ENCODE results near the gene SAMD4B.
"Not testable (repeated sequence)": the region's sequence is repeated elsewhere in the genome, so short reads cannot be mapped to it uniquely, and the experiment has no call there.

SAMD4B gene

DNA sequence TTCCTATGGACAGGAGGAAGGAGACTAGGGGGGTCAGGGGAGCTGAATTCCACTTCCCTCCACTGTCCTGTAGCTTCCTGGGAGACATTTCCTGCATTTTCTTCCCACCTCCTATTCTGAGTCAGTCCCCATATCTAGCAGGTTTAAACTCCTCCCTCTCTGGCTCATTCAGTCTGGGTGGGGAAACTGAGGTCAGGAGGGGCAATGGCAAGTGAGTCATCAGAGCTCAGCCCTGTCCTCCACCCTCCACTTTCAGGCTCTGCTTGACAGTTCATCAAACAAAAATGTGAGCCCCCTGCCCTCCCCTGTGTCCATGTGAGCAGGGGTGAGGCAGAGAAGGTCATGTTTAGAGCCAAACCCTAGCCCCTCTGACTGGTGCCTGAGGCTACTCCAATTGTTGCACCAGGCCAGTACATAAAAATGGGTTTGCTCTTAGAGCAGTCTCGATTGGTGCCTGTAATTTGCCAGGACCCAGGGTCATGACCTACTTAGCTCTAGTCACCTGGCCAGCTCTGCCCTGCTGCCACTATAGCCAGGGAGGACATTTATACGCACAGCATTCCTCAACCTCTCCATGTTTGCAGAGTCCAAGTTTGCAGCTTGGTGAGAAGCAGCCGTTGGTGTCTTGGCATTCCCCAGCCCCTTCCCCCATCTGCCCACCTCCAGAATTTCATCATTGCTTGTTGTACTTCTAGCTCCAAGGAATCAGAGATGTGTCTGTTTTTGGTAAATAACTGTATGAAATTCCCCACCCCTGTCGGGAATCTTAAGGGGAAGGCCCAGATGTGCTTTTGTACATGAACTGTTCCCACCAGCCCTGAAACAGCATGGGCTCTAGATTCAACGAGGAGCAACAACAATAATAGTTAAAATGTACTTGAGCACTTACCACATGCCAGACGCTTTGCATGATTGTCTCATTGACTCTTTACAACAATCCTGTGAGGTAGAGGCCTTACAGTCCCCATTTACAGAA is 20.7 kb downstream of the SAMD4B start:
- no peak for DNase-seq (ENCODE audit: extremely low read depth in 1 of 2, low read depth in 1 of 2)

DNA sequence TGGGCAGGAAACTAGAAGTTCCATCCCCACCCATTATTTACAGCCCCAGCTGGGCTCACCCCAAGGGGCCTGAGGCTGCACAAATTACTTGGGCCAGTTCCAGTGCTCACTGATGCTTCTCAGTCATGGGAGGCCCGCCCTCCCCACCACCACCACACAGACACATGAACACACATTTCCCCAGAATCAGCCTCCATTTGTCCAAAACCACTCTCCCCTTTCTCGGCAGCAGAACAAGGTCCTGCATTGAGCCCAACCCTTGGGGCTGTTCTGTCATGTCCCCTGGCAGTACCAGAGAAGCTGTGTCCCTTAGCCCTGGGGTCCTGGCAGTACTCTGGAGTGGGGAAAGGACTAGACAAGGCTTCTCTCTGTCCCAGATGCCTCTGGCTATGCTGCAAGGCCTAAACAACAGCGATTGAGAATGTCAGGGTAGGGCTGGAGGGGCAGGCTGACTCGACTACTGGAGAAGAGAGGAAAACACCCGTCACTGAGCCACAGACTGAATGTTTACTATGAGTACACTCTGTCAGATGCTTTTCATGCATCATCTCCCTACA is 21.8 kb downstream of the SAMD4B start:
- no peak for DNase-seq (ENCODE audit: extremely low read depth in 1 of 2, low read depth in 1 of 2)

DNA sequence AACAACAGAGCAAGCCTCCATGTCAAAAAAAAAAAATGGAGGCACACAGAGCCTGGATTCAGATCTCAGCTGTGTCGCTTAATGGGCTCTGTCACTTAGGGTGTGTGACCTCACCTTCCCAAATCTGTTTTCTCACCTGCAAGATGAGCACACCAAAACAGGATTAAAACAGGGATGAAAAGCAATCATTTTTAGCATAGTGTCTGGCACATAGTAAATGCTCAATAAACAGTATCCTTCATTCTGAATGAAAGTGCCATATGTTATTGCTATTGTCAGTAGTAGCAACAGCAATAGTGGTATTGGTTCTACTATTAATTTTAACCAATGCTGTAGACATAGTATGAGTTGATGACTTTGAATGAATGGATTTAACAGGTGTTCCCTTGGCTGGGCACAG is 23.3 kb downstream of the SAMD4B start:
- DNase-seq (ENCODE audit: extremely low read depth in 1 of 2, low read depth in 1 of 2) = no peak

DNA sequence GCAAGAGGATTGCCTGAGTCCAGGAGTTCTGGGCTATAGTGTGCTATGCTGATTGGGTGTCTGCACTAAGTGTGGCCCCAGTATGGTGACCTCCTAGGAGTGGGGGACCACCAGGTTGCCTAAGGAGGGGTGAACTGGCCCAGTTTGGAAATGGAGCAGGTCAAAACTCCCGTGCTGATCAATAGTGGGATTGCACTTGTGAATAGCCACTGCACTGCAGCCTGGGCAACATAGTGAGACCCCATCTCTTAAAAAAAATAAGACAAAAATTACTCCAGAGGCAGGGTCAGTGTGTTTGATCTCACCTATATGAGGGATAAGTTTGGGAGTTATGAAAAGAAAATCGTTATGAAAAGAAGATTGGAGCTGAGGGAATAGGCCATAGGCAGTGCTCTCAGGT is 27.0 kb downstream of the SAMD4B start:
- no peak for DNase-seq (ENCODE audit: extremely low read depth in 1 of 2, low read depth in 1 of 2)

DNA sequence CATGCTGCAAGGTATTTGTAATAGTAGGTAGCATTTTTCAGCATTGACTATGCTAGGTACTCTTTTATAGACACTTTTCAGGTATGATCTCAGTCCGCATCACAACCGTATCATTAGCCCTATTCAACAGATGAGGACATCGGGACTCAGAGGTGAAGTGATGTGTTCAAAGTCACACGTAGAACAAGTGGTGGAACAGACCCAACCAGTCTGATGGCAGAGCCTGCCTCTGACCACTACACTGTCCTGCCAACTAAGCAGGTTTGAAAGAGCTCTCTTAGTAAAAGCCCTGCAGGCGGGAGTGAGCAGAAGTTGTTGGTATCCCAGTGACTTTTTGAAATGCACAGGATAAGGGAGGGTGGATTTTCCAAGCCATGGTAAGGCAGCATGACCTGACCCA is 28.5 kb downstream of the SAMD4B start:
- DNase-seq (ENCODE audit: extremely low read depth in 1 of 2, low read depth in 1 of 2) = no peak

DNA sequence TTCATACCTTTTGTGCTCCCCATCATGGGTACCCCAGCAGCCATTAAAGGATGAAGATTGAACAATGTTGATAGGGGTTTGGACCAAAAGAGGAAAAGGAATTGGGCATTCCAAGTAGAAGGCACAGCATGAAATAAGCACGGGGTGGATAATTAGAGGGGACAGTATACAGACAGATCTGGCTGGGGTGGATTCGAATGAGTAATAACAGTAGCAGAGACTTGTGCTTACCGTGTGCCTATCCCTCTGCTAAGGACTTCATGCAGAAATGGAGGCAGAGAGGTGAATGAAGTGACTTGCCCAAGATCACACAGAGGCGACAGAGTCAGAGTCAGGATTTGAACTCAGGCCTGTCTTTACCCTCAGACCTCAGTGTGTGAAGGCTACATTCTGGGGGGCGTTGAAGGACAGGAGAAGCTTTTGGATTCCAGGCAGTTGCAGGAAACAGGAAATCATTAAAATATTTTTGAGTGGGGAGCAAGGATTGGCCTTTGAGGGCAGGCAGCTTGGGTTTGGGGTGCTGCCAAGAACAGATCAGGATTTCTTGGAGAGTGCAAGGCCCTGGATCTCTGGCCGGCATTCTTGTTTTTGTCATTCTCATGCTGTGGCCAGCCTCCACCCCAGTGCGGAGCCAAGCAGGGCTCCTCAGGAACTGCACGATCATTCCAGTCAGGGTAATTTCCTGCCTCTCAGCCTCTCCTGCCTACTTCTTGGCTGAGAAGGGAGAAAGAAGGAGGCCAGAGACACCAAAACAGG is 30.0 kb downstream of the SAMD4B start:
- DNase-seq (ENCODE audit: extremely low read depth in 1 of 2, low read depth in 1 of 2) = no peak

DNA sequence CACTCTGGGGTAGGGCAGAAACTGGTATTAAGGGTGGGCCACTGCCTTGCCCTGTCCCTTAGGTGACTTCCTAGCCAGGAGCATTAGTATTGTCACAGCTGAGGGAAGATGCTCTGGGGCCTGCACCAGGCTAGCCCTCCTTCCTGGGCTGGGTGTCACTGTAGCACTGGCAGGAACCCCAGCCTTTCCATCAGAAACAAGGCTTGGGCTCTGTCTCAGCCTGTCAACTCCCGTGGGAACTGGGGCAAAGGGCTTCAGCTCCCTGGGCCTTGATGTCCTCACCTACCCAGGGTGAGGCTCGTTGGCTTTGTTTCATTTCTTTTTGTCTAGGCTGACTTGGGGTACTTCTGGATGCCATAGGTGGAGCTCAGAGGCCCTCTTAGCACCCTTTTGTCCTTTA is 30.7 kb downstream of the SAMD4B start:
- DNase-seq (ENCODE audit: extremely low read depth in 1 of 2, low read depth in 1 of 2) = no peak

DNA sequence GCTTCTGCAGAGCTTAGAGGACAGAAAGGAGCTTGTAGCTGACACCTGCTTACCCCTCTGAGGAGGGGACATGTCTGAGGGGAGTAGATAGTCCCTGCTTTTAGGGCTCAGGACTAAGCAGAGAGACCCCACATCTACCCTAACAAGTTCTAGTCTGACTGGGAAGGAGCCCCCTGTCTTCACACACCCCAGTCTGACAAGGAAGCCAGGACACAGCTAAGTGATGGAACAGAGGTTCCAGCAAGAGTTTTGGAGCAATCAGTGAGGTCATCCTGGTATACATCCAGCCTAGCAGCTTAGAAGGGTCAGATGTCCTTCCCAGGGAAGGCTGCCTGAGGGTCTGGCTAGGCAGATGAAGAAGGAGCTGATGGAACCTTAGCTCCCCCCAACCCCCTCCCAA is 33.7 kb downstream of the SAMD4B start:
- no peak for DNase-seq (ENCODE audit: extremely low read depth in 1 of 2, low read depth in 1 of 2)

DNA sequence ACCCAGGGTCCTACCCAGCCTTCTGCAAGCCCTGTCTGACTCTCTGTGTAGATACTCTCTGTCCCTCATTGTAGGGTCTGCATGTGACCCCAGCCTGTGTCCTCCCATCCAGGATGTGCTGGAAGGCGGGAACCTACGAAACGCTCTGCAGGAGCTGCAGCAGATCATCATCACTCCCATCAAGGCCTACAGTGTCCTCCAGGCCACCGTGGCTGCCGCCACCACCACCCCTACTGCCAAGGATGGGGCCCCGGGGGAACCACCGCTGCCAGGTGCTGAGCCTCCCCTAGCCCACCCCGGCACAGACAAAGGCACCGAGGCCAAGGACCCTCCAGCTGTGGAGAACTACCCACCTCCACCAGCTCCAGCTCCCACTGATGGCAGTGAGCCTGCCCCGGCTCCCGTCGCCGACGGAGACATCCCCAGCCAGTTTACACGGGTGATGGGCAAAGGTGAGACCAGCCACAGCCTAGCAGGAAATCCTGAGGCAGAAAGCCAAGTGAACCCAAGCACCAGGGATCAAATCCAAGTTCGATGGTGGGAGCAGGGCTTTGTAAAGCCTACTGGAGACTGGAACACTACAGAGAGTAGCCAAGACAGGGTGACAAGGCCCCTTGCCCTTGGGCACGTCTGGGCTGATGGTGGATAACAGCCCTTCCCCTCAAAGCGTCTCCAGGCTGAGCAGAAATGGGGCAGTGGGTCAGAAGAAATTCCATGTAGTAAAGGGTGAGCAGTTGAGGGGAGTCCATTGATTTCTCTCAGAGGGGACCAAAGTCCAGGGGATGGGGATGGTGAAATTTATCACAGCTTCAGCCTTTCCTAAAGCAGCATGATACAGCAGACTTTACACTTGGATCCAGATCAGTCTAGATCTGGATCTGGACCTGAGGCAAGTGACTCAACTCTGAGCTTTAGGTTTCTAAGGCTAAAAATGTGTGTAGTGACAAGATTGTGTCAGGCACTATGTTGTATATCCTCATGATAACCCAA is 35.4 kb downstream of the SAMD4B start:
- no peak for DNase-seq (ENCODE audit: extremely low read depth in 1 of 2, low read depth in 1 of 2)

DNA sequence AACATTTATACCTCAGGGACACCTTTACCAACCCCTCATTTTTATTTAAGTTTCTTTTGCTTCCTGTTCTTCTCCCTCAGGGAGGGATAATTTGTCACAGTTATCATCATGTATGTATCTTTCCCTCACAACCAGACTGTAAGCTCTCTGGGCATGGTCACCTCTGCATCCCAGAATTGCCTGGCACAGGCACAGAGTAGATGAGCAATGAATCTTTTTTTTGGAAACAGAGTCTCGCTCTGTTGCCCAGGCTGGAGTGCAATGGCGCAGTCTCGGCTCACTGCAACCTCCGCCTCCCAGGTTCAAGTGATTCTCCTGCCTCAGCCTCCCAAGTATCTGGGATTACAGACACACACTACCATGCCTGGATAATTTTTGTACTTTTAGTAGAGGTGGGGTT is 37.1 kb downstream of the SAMD4B start:
- DNase-seq (ENCODE audit: extremely low read depth in 1 of 2, low read depth in 1 of 2) = not testable (repeated sequence)

DNA sequence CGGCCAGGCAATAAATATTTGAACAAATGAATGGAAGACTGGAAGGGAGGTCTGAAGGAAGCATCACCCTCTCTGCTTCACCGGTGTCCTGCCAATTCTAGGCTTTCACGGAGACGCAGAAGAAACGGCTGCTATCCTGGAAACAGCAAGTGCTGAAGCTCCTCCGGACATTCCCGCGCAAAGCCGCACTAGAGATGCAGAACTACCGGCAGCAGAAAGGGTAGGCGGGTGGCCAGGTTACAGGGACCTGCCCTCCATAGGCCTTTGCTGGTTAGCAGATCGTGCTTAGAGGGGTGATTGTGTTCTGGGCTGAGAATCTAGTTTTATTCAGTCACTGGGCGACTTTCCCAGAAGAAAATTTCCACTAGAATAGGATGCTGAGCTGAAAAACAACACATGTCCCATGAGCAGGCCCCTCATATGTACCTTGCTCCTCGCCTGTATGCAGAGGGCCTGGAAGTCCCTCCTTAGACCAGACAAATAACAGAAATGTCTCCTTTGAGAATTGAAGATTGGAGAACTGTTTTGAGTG is 37.7 kb downstream of the SAMD4B start:
- no peak for DNase-seq (ENCODE audit: extremely low read depth in 1 of 2, low read depth in 1 of 2)

DNA sequence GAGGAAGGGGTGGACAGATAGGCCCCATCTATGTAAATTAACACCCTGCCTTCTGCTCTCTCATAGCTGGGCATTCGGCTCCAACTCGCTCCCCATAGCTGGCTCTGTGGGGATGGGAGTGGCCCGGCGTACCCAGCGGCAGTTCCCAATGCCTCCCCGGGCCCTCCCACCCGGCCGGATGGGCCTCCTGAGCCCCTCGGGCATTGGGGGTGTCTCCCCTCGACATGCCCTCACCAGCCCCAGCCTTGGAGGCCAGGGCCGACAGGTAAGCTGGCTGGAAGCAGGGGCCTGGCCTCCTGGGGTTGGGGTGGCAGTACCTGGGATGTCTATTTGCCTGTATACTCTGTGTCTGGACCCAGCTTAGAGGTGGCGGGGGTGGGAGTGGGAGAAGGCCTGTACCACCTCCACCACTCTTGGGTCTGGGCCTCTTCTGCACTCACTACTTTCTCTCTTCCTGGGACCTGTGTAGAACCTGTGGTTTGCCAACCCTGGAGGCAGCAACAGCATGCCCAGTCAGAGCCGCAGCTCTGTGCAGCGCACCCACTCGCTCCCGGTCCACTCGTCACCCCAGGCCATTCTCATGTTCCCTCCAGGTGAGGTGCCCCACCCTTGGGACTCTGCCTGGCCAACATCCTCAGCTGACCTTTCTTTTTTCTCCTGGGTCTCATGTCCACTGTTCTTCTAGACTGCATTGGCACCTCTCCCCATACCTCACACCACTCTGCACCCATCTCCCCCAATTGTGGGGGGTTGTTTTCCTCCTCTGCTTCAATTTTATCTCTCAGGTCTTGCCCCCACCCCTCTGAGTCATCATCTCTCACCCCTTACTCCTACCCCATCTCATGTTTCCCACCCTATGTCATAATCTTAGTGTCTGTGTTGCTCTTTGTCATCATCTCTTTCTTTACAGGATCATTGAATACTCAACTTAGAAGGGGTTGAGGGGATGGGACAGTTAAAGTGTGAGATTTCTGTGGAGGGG is 38.6 kb downstream of the SAMD4B start:
- DNase-seq (ENCODE audit: extremely low read depth in 1 of 2, low read depth in 1 of 2) = no peak

DNA sequence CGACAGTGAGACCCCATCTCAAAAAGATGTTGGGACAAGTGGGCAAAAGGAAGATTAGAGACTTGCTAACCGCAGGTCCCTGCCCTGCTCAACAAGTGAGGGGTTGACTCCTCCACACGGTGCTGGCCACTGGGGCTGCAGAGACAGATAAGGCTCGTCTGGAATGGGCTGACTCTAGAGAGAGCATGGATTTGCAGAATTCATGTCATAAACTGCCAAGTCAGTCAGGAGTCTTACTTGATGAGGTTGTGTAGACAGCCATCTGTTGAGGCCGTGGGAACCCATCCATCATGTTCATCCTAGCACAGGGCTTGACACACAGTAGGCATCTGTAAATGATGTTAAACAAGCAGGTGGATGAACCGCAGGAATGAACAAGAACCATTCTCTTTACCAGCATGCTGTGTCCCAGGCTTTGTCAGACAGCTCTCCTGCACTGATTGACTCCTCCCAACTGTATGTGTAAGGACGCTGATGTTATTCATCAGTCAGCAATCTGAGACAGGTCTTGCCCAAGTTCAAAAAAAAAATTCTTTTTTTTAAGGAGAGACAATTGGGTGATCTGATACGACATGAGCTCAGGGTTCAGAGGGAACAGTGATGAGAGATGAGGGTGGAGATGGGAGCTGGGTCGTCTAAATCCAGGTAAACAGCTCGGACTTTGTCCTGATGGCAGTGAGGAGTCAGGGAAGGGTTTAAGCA is 39.8 kb downstream of the SAMD4B start:
- no peak for DNase-seq (ENCODE audit: extremely low read depth in 1 of 2, low read depth in 1 of 2)

DNA sequence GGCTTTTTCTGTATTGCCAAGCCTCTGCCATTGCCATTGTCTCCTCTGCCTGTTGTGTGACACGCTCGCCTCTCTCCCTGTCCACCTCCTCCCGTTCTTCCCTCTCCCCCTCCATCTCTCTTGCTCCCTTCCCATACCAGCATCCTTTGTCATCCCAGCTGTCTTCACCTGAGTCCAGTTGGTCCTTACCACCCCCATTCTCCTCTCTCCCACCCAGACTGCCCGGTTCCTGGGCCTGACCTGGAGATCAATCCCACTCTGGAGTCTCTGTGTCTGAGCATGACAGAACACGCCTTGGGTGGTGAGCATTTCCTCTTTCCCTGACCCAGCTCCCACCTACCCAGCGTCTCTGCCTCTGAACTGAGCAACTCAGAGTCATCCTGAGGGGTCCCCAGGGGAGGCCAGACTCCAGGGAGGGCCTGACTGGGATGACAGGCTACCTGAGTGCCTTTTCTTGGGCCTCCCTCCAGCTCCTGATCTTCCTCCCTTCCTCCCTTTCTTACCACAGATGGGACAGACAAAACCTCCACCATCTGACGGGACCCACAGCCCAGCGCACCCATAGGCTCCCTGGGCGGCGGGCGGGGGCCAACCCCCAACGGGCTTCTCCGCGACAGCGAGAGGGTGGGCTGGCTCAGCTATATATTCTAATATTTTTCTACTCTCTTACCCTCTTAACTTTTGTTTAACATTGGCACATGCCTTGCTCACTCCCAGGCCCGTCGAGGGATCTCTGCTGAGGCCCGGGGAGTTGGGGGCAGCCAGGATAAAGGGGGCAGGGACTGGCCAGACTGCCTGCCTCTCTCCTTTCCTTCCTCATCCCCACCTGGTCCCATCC is 41.0 kb downstream of the SAMD4B start:
- DNase-seq (ENCODE audit: extremely low read depth in 1 of 2, low read depth in 1 of 2) = no peak

DNA sequence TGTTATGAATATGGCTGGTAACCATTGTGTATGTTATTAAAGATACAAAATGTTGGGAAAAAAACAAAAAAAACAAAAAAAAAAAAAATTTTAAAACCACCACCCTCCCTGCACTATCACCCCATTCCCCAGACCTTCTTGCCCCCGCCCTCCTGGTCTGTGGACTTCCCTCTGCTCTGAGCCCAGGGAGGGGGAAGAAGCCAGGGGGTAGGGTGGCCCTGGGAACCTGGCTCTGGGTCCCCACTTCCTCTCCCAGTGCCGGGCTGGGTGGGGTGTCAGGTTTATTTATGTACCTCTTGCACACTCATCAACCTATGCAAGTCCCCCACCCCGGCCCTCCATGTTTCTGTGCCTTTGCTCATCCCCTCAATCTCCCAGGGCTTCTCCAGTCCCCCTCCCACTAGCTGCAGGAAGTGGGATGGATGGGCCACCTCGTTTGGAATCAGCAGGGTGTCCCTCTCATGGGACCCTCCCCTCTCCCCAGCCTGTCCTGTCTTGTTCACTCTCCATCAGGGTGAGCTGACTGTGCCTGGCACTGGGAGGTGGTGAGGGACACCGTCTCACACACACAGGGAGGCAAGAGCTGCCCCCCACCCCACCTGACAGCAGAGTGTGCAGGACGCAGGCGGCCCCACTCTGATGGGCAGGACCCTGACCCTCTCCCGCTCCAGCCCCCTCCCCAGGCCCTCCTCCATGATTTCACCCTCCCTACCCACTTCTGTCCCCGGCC is 42.8 kb downstream of the SAMD4B start:
- no peak for DNase-seq (ENCODE audit: extremely low read depth in 1 of 2, low read depth in 1 of 2)

DNA sequence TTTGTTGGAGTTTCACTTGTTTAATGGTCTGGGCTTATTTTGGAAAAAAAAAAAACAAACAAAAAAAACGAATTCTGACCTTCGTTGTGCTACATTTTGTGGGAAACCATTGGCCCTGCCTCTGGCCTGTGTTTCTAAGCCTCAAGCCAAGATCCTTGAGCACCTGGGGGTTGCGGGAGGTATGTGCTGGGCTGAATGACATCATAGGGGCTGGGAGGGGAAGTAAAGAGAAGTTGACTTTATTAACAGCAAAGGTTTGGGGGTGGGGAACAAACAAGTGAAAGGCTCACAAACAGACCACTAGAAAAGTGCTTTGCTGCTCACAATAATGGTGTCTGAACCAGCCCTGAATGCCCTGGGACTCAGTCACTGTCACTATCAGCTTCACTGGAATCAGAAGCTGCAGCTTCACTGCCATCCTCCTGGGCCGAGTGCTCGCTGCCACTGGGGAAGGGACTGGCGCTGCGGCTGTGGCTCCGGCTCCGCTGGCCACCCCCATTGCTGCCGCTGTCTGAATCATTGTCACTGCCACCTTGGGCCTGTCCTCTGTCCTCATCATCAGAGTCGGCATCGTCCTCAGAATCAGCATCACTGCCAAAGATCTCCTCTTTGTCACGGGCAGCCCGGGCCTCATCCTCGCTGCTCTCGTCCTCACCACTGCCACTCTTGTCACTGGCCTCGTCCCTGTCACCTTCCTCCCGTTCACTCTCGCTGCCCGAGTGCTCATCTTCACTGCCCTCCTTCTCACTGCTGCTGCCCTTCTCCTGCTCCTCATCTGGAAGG is 43.6 kb downstream of the SAMD4B start:
- DNase-seq (ENCODE audit: extremely low read depth in 1 of 2, low read depth in 1 of 2) = no peak
